MCF 10A (cell line): Measurements from ENCODE around the gene KLHL12. TPM values are rescaled to one million over a fixed set of nuclear protein-coding genes. Genes with fewer than 3 reads are reported as not detected.

Experiments used
- BruUV-seq: library from RNA; stranded (reverse); fragments of 400-500 nt; replicated peaks from 2 replicates; lab custom pipeline; 2021; lab: Mats Ljungman, UMichigan
- CTCF ChIA-PET: fragments of 300-600 bp; sonication (Branson Sonifier 250); formaldehyde crosslinking; extraction: SDS; loops from one replicate; lab custom pipeline; 2021; ENCODE audit warnings: antibody characterized with exemption, inconsistent platforms; lab: Yijun Ruan, JAX
- POLR2A ChIA-PET: fragments of 300-600, 350-650 bp; sonication (Branson Sonifier 250); formaldehyde crosslinking; extraction: SDS; loops from one replicate; lab custom pipeline; 2020; ENCODE audit warnings: antibody characterized with exemption, inconsistent platforms; lab: Yijun Ruan, JAX
- DNase-seq: peaks from one replicate; pipeline ENCODE4 v3.0.0-alpha.2; 2018; ENCODE audit not compliant: unreplicated experiment
- H3K27ac Mint-ChIP-seq: one replicate; pipeline ENCODE4 v1.8.0; 2022; ENCODE audit warnings: mild to moderate bottlenecking, low read depth, mixed read lengths; ENCODE audit not compliant: unreplicated experiment
- H3K27me3 Mint-ChIP-seq: one replicate; pipeline ENCODE4 v1.8.0; 2022; ENCODE audit warnings: mixed read lengths; ENCODE audit not compliant: insufficient read depth, unreplicated experiment
- H3K36me3 Mint-ChIP-seq: one replicate; pipeline ENCODE4 v1.8.0; 2022; ENCODE audit warnings: mild to moderate bottlenecking, moderate library complexity, mixed read lengths; ENCODE audit not compliant: insufficient read depth, unreplicated experiment
- H3K4me1 Mint-ChIP-seq: one replicate; pipeline ENCODE4 v1.8.0; 2022; ENCODE audit warnings: mixed read lengths; ENCODE audit not compliant: insufficient read depth, unreplicated experiment
- H3K4me3 Mint-ChIP-seq: one replicate; pipeline ENCODE4 v1.8.0; 2022; ENCODE audit warnings: mild to moderate bottlenecking, moderate library complexity, mixed read lengths; ENCODE audit not compliant: unreplicated experiment
- H3K9me3 Mint-ChIP-seq: one replicate; pipeline ENCODE4 v1.8.0; 2022; ENCODE audit warnings: mixed read lengths; ENCODE audit not compliant: unreplicated experiment
- intact Hi-C: fragments of 100-400 bp; cut with micrococcal nuclease; formaldehyde crosslinking; loops from 2 replicates; pipeline ENCODE4 v1.14.1; 2022
- total RNA-seq: library from RNA; stranded (reverse); gene quantifications from 2 replicates; pipeline ENCODE4 v1.2.3, GENCODE V29; 2022
- TF ChIP-seq, protein P1 (sequence below): fragments of 200-600 bp; IDR thresholded peaks from one replicate; pipeline ENCODE4 v1.8.0; 2022; ENCODE audit warnings: antibody characterized with exemption, mild to moderate bottlenecking; ENCODE audit not compliant: unreplicated experiment

The KLHL12 gene
- total RNA-seq, 1 experiment from 2014 or later: 51.0 TPM

DNA sequence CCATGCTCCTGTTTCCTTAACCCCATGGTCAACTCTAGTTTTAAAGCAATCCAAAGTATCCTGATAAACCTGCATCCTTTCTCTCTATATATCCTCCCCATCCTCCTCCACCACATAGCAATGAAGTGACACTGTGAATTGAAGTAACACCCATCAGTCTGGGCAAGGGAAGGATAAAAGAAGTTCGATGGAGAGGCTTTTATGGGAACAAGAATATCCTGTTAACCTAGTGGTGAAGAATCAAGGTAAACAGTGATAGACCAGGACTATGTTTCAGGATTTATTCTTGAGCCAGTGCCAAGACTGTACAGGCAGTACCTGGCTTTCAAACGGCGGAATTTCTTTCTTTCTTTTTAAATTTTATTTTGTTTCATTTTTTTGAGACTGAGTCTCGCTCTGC, 55.7 kb downstream of the KLHL12 start:
- BruUV-seq: no TSS peak
- intact Hi-C loops: no loop called here
- TF ChIP-seq, protein P1, sequence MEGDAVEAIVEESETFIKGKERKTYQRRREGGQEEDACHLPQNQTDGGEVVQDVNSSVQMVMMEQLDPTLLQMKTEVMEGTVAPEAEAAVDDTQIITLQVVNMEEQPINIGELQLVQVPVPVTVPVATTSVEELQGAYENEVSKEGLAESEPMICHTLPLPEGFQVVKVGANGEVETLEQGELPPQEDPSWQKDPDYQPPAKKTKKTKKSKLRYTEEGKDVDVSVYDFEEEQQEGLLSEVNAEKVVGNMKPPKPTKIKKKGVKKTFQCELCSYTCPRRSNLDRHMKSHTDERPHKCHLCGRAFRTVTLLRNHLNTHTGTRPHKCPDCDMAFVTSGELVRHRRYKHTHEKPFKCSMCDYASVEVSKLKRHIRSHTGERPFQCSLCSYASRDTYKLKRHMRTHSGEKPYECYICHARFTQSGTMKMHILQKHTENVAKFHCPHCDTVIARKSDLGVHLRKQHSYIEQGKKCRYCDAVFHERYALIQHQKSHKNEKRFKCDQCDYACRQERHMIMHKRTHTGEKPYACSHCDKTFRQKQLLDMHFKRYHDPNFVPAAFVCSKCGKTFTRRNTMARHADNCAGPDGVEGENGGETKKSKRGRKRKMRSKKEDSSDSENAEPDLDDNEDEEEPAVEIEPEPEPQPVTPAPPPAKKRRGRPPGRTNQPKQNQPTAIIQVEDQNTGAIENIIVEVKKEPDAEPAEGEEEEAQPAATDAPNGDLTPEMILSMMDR: no peak
- H3K36me3 Mint-ChIP-seq: no peaks in the 10 kb centered on the region
- H3K27me3 Mint-ChIP-seq: peaks cover 19% of the 10 kb centered on the region
- no peaks in the 10 kb centered on the region for H3K4me1 Mint-ChIP-seq
- H3K27ac Mint-ChIP-seq: no peak overlapping the region
- ChIA-PET CTCF (interaction anchor here (0.7 to 0.9 kb wide), 2 partner anchors 8 to 27 kb away, joined by 3 to 4 read pairs; no protein-coding TSS in a partner anchor), POLR2A (interaction anchor here (0.7 to 2.8 kb wide), 2 partner anchors 8 to 10 kb away, joined by 4 to 13 read pairs; no protein-coding TSS in a partner anchor)
- no peak for DNase-seq
- no peaks in the 10 kb centered on the region for H3K9me3 Mint-ChIP-seq
- H3K4me3 Mint-ChIP-seq: no peak overlapping the region

DNA sequence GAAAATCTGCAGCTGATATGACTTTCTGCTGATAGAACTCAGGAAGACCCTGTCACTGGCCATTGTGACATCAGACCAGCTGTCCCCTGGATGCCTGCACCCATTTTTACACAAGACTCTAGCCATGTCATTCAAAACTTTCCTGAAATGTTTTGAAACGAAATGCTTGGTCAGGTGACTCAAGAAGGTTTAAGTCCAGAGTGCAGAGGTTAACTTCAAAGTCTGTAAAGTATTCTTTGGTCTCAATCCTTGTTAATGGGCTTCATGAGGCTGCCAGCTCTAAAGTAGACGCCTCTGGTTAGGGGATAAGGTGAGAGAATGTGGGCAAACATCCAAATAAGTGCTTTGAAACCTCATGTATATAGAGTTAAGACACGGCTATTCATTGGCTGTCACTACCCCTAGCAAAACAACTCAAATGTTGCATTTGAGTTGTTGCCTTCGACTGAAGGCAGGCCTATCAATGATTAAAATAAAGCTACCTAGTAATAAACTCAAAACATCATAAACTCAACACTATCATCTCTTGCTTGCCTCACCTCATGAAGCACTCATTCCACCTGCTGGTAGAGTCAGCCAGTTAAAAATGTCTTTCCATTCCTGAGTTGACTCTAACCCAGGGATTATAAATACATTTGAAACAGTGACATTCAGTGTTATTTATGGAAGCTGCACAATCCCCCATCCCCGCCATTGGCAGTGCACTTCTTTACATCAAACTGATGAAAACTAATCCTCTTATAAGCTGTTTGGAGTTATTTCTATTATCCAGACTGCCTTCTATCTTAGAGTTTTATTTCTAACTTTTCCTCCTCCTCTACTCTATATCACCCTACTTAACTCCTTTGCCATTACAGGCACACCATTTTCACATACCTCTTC, 64.1 kb downstream of the KLHL12 start:
- intact Hi-C loops: no loop called here
- CTCF ChIA-PET: interaction anchor here (0.6 to 1.6 kb wide), 14 partner anchors 9 to 1126 kb away, joined by 3 to 10 read pairs (median 3); no protein-coding TSS in a partner anchor
- Mint-ChIP-seq H3K27ac (no peak overlapping the region), H3K36me3 (no peaks in the 10 kb centered on the region), H3K27me3 (peaks cover 45% of the 10 kb centered on the region), H3K9me3 (no peaks in the 10 kb centered on the region), H3K4me1 (peaks cover 6% of the 10 kb centered on the region), H3K4me3 (peak overlapping the region; percentile 87)
- POLR2A ChIA-PET: interaction anchor here (0.7 to 3.2 kb wide), 13 partner anchors 8 to 92 kb away, joined by 3 to 23 read pairs (median 5); partner anchors contain the start of genes KDM5B, PCAT6 and RABIF
- TF ChIP-seq, protein P1: no peak
- BruUV-seq: no TSS peak
- DNase-seq: no peak

DNA sequence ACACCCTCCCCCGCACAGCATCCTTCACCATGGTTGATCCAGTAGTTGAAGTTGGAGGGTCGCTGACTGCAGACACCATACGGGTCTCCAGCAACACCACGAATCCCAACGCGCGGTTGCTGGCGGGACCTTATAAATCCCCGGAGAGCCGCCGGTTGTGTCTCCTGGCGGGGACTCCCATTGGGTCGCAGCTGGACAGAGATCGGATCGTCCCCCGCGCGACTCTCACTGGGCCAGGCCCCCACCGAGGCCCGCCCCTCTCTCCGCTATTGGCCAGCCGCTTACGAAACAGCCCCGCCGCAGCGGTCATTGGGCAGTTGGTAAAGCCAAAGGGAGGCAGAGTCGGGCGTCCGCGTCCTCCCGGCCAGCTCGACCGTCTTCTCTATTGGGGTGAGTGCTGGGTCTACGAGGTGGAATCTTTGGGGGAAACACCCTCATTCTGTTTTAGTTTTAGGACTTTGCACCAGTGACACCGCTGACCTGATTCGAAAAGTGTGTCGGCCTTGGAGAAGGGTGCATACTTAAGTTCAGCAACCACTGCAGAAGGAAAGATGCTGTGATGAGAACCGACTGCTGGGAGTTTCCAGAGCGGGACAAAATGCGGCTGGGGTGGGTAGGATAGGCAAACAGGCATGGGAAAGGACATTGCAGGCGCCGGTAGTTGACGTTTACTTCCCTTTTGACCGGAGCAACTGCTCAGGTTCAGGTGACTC, 65.5 kb downstream of the KLHL12 start:
- Mint-ChIP-seq H3K4me1 (peaks cover 6% of the 10 kb centered on the region), H3K27ac (no peak overlapping the region), H3K27me3 (peaks cover 39% of the 10 kb centered on the region), H3K4me3 (peak overlapping the region; percentile 87), H3K9me3 (no peaks in the 10 kb centered on the region), H3K36me3 (no peaks in the 10 kb centered on the region)
- peak; percentile 97 for DNase-seq
- POLR2A ChIA-PET: interaction anchor here (0.6 to 3.2 kb wide), 20 partner anchors 10 to 1393 kb away, joined by 3 to 23 read pairs (median 4); partner anchors contain the start of genes KDM5B, PCAT6 and RABIF
- BruUV-seq: no TSS peak
- TF ChIP-seq, protein P1: no peak
- CTCF ChIA-PET: interaction anchor here (0.6 to 1.7 kb wide), 8 partner anchors 10 to 142 kb away, joined by 3 to 5 read pairs (median 3); no protein-coding TSS in a partner anchor
- intact Hi-C loops: no loop called here
